Nephron (organoid): ENCODE data around the gene EGR1.
A peak's percentile ranks its signal among the peaks of the same experiment; 100 is the strongest.

Experiments
- H3K27ac Mint-ChIP-seq, 3 experiments: 2 replicates each; pipeline ENCODE4 v1.8.0; 2020; ENCODE audit warnings: mixed read lengths in 3 of 3, mild to moderate bottlenecking in 2 of 3, moderate library complexity in 1 of 3
- H3K27me3 Mint-ChIP-seq: 2 replicates; pipeline ENCODE4 v1.8.0; 2021; ENCODE audit warnings: low read depth, mild to moderate bottlenecking, moderate library complexity, mixed read lengths
- H3K36me3 Mint-ChIP-seq: 2 replicates; pipeline ENCODE4 v1.8.0; 2020; ENCODE audit warnings: low read depth, mixed read lengths
- H3K4me1 Mint-ChIP-seq: 2 replicates; pipeline ENCODE4 v1.8.0; 2020; ENCODE audit warnings: mixed read lengths
- H3K4me3 Mint-ChIP-seq, 3 experiments: 2 replicates each; pipeline ENCODE4 v1.8.0; 2020; ENCODE audit warnings: mild to moderate bottlenecking in 3 of 3, mixed read lengths in 3 of 3, moderate library complexity in 2 of 3
- H3K9me3 Mint-ChIP-seq: 2 replicates; pipeline ENCODE4 v1.8.0; 2020; ENCODE audit warnings: mixed read lengths
- CTCF ChIP-seq, 3 experiments: fragments of 200-600 bp; sonication (generic); IDR thresholded peaks; one replicate each; pipeline ENCODE4 v1.5.0; 2021; ENCODE audit warnings: antibody characterized with exemption in 3 of 3; ENCODE audit not compliant: unreplicated experiment in 3 of 3

Gene EGR1

GRCh38 chr5:138466900-138467710, 1.8 kb downstream of the EGR1 start:
- TF ChIP-seq CTCF (IDR thresholded peaks at IDR 0.05; ENCODE audit: unreplicated experiment in 3 of 3): no peak
- H3K27ac Mint-ChIP-seq: peak overlapping the region in 2 of 3 experiments; percentile 49 to 60
- no peaks in the 10 kb centered on the region for H3K9me3 Mint-ChIP-seq
- peak overlapping the region; percentile 88 to 93 (median 92) for H3K4me3 Mint-ChIP-seq
- peaks cover 27% of the 10 kb centered on the region for H3K4me1 Mint-ChIP-seq
- peaks cover 29% of the 10 kb centered on the region for H3K27me3 Mint-ChIP-seq
- H3K36me3 Mint-ChIP-seq: peaks cover 25% of the 10 kb centered on the region

- TF ChIP-seq CTCF (IDR thresholded peaks at IDR 0.05; ENCODE audit: unreplicated experiment in 3 of 3): no peak
- no peaks in the 10 kb centered on the region for H3K9me3 Mint-ChIP-seq
- H3K27me3 Mint-ChIP-seq: peaks cover 29% of the 10 kb centered on the region
- H3K36me3 Mint-ChIP-seq: peaks cover 25% of the 10 kb centered on the region
- H3K4me1 Mint-ChIP-seq: peaks cover 27% of the 10 kb centered on the region
- H3K4me3 Mint-ChIP-seq: peak overlapping the region; percentile 88 to 93 (median 92)
- H3K27ac Mint-ChIP-seq: peak overlapping the region in 1 of 3 experiments; percentile 53
These were observed 2.4 kb downstream of the EGR1 start for GRCh38 chr5:138467711-138468132.

GRCh38 chr5:138468133-138468965, 3.1 kb downstream of the EGR1 start:
- H3K27ac Mint-ChIP-seq: no peak overlapping the region
- TF ChIP-seq CTCF (IDR thresholded peaks at IDR 0.05; ENCODE audit: unreplicated experiment in 3 of 3): no peak
- peaks cover 27% of the 10 kb centered on the region for H3K4me1 Mint-ChIP-seq
- peak overlapping the region; percentile 88 to 93 (median 92) for H3K4me3 Mint-ChIP-seq
- no peaks in the 10 kb centered on the region for H3K9me3 Mint-ChIP-seq
- peaks cover 25% of the 10 kb centered on the region for H3K36me3 Mint-ChIP-seq
- peaks cover 29% of the 10 kb centered on the region for H3K27me3 Mint-ChIP-seq

- Mint-ChIP-seq H3K36me3 (peaks cover 25% of the 10 kb centered on the region), H3K4me3 (peak overlapping the region; percentile 88 to 93 (median 92)), H3K27ac (no peak overlapping the region), H3K27me3 (peaks cover 29% of the 10 kb centered on the region), H3K4me1 (peaks cover 27% of the 10 kb centered on the region), H3K9me3 (no peaks in the 10 kb centered on the region)
- no peak for TF ChIP-seq CTCF (IDR thresholded peaks at IDR 0.05; ENCODE audit: unreplicated experiment in 3 of 3)
These were observed 3.8 kb downstream of the EGR1 start for GRCh38 chr5:138468966-138469539.

GRCh38 chr5:138469540-138470321, 4.5 kb downstream of the EGR1 start:
- no peaks in the 10 kb centered on the region for H3K9me3 Mint-ChIP-seq
- H3K4me1 Mint-ChIP-seq: peaks cover 27% of the 10 kb centered on the region
- peak overlapping the region in 2 of 3 experiments; percentile 51 to 75 for H3K4me3 Mint-ChIP-seq
- peaks cover 25% of the 10 kb centered on the region for H3K36me3 Mint-ChIP-seq
- peaks cover 29% of the 10 kb centered on the region for H3K27me3 Mint-ChIP-seq
- TF ChIP-seq CTCF (IDR thresholded peaks at IDR 0.05; ENCODE audit: unreplicated experiment in 3 of 3): no peak
- H3K27ac Mint-ChIP-seq: no peak overlapping the region
